ENCODE data around the gene RABIF. TPM values are rescaled to one million over a fixed set of nuclear protein-coding genes. Genes with fewer than 3 reads are reported as not detected.

RABIF gene
- total and polyA plus RNA-seq, 2 donors from 2014 or later, result 8.7 to 9.4 TPM

DNA sequence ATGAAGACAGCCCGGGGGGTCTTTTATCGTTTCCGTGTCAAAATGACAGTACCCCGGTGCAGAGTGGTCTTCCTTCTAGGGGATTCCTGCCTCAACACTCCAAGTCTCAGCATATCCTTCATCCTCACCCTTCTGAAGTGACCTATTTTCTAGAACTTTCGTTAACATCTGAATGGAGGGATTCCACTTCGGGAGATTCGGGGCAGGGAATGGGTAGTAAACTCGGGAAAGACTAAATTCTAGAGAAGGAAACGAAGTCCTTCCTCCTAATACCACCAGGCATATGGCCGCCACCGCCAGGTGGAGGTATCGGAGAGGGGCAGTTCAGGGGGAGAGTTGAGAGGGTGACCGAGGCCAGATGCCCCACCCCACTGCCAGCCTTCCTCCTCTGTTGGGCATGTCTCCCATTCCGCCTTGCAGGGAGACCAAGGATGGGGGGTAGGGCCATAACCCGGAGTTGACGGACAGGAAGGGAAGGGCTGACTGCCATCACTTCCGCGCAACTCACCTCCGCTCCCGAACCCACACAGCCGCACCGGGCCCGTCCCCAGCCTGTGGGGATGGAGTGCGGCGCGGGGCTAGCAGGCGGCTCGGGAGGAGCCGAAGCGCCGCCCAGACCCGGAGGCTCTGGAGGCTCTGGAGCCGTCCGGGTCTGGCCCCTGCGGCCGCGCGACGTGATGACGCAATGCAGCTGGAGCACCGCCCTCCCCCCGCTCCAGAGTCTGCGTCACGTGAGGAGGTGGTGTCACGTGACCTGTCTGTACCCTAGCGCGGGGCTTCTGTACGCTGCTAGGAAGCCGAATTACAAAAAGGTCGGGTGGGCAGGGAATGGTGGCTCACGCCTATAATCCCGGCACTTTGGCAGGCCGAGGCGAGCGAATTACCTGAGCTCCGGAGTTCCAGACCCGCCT, 37.9 kb upstream of the RABIF start, which contains the start of gene KLHL12:
KLHL12 (minus strand) TSS at position 654 of the 911 bp plus-strand sequence. CDS start 2,072 bp downstream, outside the sequence.
- Histone ChIP-seq H3K36me3 (ENCODE audit: control insufficient read depth in 2 of 3, insufficient read depth in 3 of 3, low read length in 3 of 3) (peaks cover 0 to 3% (median 0%) of the 10 kb centered on the region in 3 donors), H3K27ac (ENCODE audit: low read depth in 2 of 2, low read length in 2 of 2) (peak within 1 kb of the TSS; percentile 95 to 96), H3K4me1 (ENCODE audit: control insufficient read depth in 2 of 3, insufficient read depth in 2 of 3, low read depth in 1 of 3, low read length in 3 of 3) (peaks cover 0 to 7% (median 6%) of the 10 kb centered on the region in 3 donors), H3K27me3 (ENCODE audit: control insufficient read depth, insufficient read depth, low read length) (no peaks in the 10 kb centered on the region), H3K9me3 (ENCODE audit: control insufficient read depth in 2 of 3, insufficient read depth in 1 of 3, low read length in 3 of 3) (no peaks in the 10 kb centered on the region), H3K4me3 (ENCODE audit: low read length in 3 of 3) (peak within 1 kb of the TSS; percentile 83 to 98 (median 97)), H3K9ac (ENCODE audit: low read length in 3 of 3) (peak within 1 kb of the TSS; percentile 82 to 96 (median 86))
- intact Hi-C loops (cut with DNase I), result no loop called here
- DNase-seq (peak; percentile 97 to 99 (median 98)), FAIRE-seq (no peak)
- TF ChIP-seq, protein P1, sequence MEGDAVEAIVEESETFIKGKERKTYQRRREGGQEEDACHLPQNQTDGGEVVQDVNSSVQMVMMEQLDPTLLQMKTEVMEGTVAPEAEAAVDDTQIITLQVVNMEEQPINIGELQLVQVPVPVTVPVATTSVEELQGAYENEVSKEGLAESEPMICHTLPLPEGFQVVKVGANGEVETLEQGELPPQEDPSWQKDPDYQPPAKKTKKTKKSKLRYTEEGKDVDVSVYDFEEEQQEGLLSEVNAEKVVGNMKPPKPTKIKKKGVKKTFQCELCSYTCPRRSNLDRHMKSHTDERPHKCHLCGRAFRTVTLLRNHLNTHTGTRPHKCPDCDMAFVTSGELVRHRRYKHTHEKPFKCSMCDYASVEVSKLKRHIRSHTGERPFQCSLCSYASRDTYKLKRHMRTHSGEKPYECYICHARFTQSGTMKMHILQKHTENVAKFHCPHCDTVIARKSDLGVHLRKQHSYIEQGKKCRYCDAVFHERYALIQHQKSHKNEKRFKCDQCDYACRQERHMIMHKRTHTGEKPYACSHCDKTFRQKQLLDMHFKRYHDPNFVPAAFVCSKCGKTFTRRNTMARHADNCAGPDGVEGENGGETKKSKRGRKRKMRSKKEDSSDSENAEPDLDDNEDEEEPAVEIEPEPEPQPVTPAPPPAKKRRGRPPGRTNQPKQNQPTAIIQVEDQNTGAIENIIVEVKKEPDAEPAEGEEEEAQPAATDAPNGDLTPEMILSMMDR (IDR thresholded peaks at IDR 0.05; ENCODE audit: borderline replicate concordance, extremely low read depth, insufficient read depth), result peak; percentile 46

DNA sequence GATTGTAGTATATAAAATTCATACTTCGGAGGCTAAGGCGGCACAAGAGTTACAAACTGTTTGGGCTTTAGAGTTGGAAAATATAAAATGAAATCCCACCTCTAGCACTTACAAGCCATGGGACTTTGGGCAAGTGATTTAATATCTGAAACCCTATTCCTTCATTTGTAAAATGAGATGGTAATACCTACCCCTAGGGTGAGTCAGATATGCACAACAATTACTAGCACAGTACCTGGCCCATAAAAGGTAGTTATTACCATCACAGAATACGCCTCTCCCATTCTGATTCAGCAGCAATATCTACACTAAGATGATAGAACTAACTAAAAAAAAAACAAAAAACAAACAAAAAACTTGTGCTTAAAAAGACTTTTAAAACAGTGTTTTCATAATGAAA, 34.6 kb upstream of the RABIF start:
- Histone ChIP-seq H3K9me3 (ENCODE audit: control insufficient read depth in 2 of 3, insufficient read depth in 1 of 3, low read length in 3 of 3) (no peaks in the 10 kb centered on the region), H3K36me3 (ENCODE audit: control insufficient read depth in 2 of 3, insufficient read depth in 3 of 3, low read length in 3 of 3) (peaks cover 0 to 3% (median 0%) of the 10 kb centered on the region in 3 donors), H3K4me1 (ENCODE audit: control insufficient read depth in 2 of 3, insufficient read depth in 2 of 3, low read depth in 1 of 3, low read length in 3 of 3) (peaks cover 0 to 7% (median 6%) of the 10 kb centered on the region in 3 donors), H3K4me3 (ENCODE audit: low read length in 3 of 3) (no peak overlapping the region), H3K27ac (ENCODE audit: low read depth in 2 of 2, low read length in 2 of 2) (no peak overlapping the region), H3K27me3 (ENCODE audit: control insufficient read depth, insufficient read depth, low read length) (no peaks in the 10 kb centered on the region), H3K9ac (ENCODE audit: low read length in 3 of 3) (no peak overlapping the region)
- FAIRE-seq (no peak), DNase-seq (no peak)
- intact Hi-C loops (cut with DNase I), result no loop called here
- TF ChIP-seq, protein P1 (IDR thresholded peaks at IDR 0.05; ENCODE audit: borderline replicate concordance, extremely low read depth, insufficient read depth), result no peak

DNA sequence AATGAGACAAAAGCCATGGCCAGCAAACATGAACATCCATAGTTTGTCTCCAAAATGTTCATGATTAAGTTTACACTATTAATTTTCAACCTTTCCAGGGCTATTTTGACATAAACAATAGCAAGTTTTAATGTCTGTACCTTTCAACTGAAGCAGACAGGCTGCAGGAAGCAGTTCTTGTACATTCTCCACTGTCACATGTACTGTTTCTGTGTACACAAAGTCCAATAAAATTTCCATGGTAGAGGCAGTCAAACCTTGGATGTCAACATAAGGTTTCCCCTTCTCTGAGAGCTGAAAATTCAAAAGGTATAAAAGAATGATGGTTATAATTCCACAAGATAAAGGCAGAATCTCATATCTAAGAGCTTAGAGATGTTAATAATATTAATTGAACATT, 30.7 kb upstream of the RABIF start:
- Histone ChIP-seq H3K4me3 (ENCODE audit: low read length in 3 of 3) (no peak overlapping the region), H3K27me3 (ENCODE audit: control insufficient read depth, insufficient read depth, low read length) (no peaks in the 10 kb centered on the region), H3K9me3 (ENCODE audit: control insufficient read depth in 2 of 3, insufficient read depth in 1 of 3, low read length in 3 of 3) (no peaks in the 10 kb centered on the region), H3K4me1 (ENCODE audit: control insufficient read depth in 2 of 3, insufficient read depth in 2 of 3, low read depth in 1 of 3, low read length in 3 of 3) (no peaks in the 10 kb centered on the region), H3K27ac (ENCODE audit: low read depth in 2 of 2, low read length in 2 of 2) (no peak overlapping the region), H3K9ac (ENCODE audit: low read length in 3 of 3) (no peak overlapping the region), H3K36me3 (ENCODE audit: control insufficient read depth in 2 of 3, insufficient read depth in 3 of 3, low read length in 3 of 3) (peaks cover 0 to 24% (median 18%) of the 10 kb centered on the region in 3 donors)
- no peak for FAIRE-seq
- intact Hi-C loops (cut with DNase I), result no loop called here
- TF ChIP-seq, protein P1 (IDR thresholded peaks at IDR 0.05; ENCODE audit: borderline replicate concordance, extremely low read depth, insufficient read depth), result no peak
- no peak for DNase-seq
